GM19099 (cell line): Measurements from ENCODE around the gene LPCAT1.

ENCODE experiments used
- POLR2A ChIP-seq: IDR thresholded peaks from 3 replicates; pipeline ENCODE4 v1.6.1; 2011; ENCODE audit warnings: low read depth; ENCODE audit not compliant: insufficient read length; ENCODE audit errors: extremely low read depth

LPCAT1 gene

DNA sequence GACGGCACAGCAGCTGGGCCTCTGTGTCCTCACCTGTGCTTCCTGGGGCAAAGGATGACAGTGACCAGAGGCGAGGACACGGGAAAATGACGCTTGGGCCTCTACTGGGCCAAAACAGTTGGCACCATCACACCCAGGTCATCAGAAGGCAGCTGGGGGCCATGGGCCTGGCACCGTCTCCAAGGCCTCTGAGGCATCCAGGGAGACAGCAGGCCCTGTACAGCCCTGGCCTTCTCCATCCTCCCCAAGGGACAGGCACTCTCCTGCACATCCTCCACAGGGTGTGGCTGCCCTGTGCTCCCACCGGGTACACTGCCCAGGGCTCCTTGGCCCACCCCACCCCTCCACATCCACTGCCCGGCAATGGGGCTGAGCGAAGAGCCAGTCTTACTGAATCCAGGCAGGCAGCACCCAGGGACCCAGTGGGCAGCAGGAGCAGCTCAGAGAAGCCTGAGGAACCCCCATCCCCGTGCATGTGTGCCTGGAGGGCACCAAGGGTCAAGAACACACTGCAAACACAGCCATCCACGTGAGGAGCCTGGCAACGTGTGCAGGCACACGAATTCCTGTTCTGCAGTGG is 4.0 kb downstream of the LPCAT1 start:
- no peak for TF ChIP-seq POLR2A

DNA sequence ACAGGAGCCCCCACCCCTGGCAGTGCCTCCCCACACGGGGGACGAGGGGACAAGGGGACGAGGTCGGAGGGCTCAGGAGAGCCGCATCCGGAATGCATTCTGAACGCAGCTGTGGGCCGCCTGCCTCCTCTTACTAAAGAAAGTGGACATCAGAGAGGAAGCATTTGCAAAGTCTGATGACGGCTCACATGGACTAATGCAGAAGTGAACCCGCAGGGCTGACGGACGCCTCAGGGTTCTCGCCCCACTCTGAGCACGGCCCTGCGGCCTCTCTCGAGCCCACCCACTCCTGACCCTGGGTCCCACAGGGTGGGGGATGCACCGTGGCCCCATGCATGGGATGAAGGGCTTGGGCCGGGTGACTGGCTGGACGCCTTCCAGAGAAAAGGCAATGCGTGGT is 5.9 kb downstream of the LPCAT1 start:
- no peak for TF ChIP-seq POLR2A

DNA sequence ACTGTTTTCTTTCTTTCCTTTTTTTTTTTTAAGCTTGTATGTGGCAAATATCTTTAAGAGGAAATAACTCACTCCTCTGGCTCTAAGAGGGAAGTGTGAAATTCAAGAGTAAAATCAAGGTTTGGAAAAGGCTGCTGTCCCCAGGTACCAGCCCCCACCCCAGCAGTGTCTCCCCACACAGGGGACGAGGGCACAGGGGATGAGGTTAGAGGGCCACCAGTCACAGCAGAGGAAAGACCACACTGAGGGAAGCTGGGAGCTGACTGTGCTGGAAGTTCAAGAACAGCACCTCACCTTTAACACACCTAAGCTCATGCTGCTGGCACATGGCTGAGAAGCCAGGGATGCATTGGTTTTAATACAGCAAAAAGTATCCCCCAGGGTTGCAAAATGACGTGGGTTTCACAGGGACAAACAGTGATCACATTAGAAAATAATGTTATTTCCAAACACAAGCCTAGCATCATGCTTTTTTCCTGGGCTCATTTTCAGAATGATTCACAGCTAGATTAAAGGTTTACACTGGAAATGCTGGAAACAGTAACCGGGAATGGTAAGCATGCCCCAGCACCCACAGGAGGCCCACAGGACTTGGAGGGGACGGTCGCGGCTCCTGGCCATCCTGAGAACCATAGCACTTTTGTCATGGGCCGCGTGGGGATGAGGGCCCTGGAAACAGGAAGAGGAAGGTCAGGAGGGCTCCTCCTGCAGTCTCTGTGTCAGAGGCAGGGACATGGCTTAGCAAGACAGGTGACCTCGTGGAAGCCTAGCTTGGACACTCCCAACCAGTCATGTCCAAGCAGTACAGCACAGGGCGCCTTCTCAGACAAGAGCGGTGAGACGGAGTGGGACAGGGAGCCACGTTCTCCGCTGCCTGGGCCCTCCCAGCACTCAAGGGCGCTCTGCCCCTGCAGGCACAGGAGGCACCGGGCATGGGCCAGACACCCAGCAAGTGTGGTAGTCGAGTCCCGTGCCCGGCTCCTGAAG is 6.9 kb downstream of the LPCAT1 start:
- no peak for TF ChIP-seq POLR2A

DNA sequence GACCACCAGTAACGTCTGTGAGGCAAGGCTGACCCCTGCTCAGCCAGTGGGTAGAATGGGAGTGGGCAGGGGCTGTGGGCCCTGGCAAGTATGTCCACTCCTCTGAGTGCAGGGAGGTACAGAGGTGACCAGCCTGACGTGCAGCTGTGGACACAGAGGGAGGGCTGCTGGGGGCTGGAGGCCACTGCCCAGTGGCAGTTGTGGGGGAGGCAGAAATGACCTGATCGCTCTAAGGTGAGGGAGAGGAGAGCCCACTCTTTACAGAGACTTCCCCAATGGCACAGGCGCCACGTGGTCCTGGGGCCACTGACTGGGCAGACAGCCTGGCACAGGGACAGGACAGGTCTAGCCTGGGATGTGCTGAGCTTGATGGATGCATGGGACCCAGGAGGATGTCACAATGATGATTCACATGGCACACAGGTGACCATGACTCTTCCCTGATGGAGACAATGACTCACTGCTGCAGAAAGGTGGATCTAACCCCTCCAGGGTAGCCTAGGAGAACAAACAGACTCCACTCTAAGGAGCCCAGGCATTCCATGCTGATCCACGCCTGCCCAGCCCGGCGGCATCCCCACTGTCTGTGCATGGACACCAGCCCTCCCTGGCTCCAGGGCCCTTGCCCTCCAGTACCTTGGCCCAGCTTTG is 7.7 kb downstream of the LPCAT1 start:
- TF ChIP-seq POLR2A = no peak

DNA sequence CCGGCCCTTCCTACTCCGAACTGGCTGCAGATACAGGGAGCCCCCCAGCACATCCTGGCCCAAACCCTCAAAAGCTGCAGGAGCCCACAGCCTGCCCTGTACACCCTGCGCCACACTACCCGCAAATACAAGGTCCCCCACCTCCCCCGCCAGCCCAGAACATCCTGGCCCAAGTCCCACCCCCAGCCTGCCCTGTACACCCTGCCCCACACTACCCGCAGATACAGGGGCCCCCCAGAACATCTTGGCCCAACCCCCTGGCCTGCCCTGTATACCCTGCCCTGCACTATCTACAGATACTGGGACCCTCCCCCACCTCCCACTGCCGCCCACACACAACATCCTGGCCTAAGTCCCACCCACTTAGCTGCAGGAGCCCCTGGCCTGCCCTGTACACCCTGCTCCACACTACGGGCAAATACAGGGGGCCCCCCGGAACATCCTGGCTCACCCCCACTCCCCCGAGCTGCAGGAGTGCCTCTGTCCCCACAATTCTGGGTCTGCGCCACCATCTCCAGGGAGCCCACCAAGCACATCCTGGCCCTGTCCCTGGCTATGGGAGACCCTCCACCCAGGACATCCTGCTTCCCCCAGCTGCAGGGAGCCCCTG is 8.3 kb downstream of the LPCAT1 start:
- no peak for TF ChIP-seq POLR2A

DNA sequence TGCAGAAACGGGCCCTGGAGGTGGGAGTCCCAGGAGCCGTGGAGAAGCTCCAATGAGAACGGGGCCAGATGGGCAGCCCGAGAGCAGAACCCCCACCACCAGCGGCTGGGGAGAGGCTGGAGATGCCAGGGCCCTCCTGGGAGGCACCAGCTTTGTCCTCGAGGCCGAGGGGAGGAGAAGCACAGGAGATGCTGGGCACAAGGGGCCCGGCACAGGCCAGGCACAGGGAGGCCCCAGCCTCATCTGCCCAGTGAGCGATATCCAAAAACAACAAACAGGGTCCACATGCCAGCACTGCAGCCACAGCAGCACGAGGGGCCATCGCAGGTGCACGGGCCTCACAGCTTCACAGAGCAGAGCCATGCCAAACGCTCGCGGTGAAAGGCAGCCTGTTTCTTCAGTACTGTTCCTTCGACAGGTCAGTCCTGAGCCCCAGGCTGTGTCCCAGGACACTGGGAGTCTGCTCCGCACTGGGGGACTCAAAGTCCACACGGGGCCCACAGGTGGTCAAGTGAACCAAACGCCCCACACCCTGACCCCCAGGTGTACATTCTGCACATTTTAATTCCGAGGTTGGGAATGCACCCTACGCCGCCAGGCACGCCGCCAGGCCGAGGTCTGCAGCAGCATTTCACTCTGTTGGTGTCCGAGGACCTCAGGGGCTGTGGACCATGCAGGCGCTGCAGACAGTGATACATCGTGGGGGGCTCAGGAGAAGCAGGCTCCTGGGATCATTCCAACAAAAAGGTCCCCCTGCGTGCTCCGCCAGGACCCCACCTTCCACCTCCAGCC is 9.5 kb downstream of the LPCAT1 start:
- TF ChIP-seq POLR2A = no peak

DNA sequence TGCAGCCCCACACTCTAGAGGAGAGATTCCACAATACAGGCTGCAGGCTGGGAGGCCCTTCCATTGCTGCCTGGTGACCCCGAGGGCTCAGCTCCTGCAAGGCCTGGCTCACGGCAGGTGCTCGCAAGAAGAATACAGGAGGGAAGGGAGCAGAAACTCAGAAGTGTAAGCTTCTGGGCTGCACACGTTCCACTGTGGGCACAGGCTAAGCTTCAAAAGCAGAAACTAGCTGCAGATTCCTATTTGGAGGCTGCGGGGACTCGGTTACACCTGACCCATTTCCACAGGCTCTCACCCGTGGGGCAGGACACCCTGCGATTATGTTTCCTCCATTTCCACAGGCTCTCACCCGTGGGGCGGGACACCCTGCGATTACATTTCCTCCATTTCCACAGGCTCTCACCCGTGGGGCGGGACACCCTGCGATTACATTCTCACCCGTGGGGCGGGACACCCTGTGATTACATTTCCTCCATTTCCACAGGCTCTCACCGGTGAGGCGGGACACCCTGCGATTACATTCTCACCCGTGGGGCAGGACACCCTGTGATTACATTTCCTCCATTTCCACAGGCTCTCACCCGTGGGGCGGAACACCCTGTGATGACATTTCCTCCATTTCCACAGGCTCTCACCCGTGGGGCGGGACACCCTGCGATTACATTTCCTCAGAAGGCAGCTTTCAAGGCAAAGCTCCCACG is 10.3 kb downstream of the LPCAT1 start:
- TF ChIP-seq POLR2A = no peak

DNA sequence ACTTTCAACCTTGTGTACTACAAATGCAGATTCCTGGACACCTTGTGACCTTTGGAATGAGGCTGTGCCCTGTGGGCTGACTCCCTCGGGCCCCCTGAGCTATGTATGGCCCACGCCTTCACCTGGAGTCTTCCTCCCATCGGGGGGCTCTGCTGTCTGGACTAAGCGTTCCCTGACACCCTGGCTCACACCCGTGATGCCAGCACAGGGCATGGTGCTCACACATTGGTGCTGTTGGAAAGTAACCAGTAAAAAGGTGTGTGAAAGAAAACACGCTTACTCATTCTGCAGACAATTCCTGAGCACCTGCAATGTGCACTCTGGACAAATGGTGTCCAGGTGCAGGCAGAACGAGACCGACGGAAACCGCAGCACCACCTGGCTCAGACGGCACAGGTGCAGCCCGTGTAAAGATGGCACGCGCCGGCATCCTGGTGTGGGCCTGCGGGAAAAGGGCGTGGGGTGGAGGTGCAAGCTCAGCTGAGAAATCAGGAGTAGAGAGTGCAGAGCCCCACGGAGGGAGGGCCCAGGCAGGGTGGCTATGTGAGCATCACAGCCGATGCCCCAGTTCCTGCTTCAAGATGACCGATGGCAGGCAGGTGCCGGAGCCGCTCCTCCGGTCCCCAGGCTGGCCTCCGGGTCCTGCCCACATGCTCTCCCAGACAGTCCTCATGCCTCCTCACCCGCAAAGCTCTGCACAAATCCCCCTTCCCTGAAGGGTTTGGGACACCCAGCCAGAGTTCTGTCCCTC is 11.0 kb downstream of the LPCAT1 start:
- TF ChIP-seq POLR2A = no peak

DNA sequence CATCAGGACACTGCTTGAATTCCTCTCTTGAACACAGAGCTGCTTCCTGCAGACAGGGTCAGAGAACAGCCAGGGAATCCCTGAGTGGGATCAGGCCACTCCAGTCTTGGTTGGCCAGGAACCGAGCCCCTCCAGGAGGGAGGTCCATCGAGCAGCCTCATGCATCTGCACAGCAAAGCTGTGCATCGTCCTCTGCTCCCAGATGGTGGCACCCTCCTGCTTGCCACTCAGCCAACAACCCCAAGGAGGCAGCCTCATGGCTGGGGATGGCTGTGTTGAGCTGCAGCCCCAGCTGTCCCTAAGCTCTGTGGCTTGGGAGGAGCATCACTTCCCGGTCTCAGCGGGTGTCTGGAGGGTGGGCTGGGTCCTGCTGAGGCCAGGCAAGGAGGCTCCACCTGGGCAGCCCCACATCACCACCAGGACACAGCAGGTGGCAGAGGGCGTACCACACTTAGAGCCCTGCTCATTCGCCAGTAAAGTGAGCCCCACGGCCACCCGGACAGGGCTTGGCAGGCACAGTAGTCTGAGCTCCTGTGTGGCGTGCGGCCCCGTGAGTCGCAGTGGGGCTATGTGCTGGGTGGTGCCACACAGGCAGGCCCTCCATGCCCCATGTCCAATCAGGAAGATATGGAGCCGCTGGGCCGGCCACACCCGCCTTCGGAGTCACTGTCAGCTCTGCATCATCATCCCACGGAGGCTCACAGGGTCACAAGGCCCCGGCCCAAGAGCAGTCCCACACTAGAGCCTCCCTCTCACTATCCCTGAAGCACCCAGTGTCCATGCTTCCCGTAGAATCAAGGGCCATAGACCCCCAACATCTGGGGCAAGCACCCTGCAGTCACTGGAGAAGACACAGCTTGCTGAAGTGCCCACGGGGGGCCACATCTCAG is 11.9 kb downstream of the LPCAT1 start:
- TF ChIP-seq POLR2A = no peak

DNA sequence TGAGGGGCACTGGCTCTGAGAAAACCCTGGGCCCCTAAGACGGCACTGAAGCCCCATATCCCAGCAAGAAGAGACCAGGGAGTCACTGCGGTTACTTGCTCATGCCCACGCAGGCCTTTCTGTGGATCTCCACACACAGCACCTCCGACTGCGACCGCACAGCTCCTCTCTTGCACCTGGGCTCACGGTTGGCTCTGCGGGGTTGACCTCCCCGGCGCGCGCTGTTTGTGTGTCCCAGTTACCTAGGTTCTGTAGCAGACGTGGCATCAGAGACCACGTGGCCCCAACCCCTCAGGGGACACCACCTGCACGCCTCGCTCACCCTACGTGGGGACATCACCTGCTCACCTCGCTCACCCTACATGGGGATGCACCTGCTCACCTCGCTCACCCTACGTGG is 12.7 kb downstream of the LPCAT1 start:
- TF ChIP-seq POLR2A = no peak

DNA sequence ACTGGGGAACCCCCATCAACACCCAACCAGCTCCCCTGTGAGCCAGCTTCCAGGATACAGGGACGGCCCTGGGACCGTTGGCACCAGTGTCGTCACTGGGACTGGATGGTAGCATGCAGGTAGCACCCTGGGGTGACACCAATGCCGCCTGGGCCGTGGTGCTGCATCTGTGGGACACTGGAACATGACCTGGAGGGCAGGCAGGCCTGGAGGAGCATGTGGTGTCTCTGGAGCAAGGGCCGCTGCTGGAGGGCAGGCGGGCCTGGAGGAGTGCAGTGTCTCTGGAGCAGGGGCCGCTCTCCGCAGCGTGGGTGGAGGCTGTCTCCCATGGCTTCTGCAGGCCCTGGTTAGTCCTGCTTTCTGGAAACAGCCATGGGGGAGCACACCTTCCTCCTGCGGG is 13.1 kb downstream of the LPCAT1 start:
- no peak for TF ChIP-seq POLR2A

DNA sequence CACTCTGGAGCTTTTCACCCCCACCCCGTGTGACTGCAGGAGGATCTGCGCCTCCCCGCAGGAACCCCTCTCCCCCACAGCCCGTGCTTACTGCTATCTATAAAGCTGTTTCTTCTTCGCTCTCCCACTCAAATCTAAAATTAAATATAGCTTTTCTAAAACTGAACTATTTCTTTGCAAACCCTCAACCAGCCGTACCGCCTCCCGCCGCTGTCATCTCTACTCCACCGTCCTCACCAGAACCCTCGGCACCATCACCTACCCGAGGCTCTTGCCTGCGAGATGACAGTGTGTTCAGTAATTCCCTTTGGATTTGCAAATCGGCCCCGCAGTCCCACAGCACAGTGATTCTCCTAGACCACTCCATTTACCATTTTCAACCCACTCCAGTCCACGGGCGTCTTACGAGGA is 13.6 kb downstream of the LPCAT1 start:
- no peak for TF ChIP-seq POLR2A
